GM19468 (cell line): Measurements from ENCODE around the gene INSYN1.

Source experiments
- ATAC-seq: cut with Tn5 transposase; IDR thresholded peaks from one replicate; pipeline ENCODE4 v1.9.1; 2021; ENCODE audit warnings: mild to moderate bottlenecking, moderate library complexity, moderate number of reproducible peaks; ENCODE audit not compliant: unreplicated experiment; ENCODE audit errors: extremely low read depth

INSYN1 gene

GRCh38 chr15:73779974-73780373 is 26.8 kb upstream of the INSYN1 start:
- ATAC-seq: no peak

GRCh38 chr15:73777741-73778140 is 24.6 kb upstream of the INSYN1 start:
- no peak for ATAC-seq

GRCh38 chr15:73773428-73773827 is 20.3 kb upstream of the INSYN1 start:
- no peak for ATAC-seq

GRCh38 chr15:73771385-73772045 is 18.4 kb upstream of the INSYN1 start:
- no peak for ATAC-seq

- ATAC-seq: no peak
These were observed 16.9 kb upstream of the INSYN1 start for GRCh38 chr15:73770050-73770449.

- no peak for ATAC-seq
These were observed 14.8 kb upstream of the INSYN1 start for GRCh38 chr15:73767806-73768501.

- no peak for ATAC-seq
These were observed 13.4 kb upstream of the INSYN1 start for GRCh38 chr15:73766598-73766997.

GRCh38 chr15:73765778-73766177 is 12.6 kb upstream of the INSYN1 start:
- ATAC-seq: no peak

- no peak for ATAC-seq
These were observed 10.8 kb upstream of the INSYN1 start for GRCh38 chr15:73763931-73764330.

GRCh38 chr15:73760330-73761329 is 7.5 kb upstream of the INSYN1 start:
- no peak for ATAC-seq

GRCh38 chr15:73758461-73758860 is 5.3 kb upstream of the INSYN1 start:
- ATAC-seq: no peak

GRCh38 chr15:73757571-73757970 is 4.4 kb upstream of the INSYN1 start:
- ATAC-seq: no peak

- ATAC-seq: no peak
These were observed 3.9 kb upstream of the INSYN1 start for GRCh38 chr15:73756947-73757513.

- no peak for ATAC-seq
These were observed 3.2 kb upstream of the INSYN1 start for GRCh38 chr15:73756390-73756789.

- no peak for ATAC-seq
These were observed 2.8 kb upstream of the INSYN1 start for GRCh38 chr15:73755946-73756345.

GRCh38 chr15:73755481-73755880 is 2.3 kb upstream of the INSYN1 start:
- ATAC-seq: no peak

GRCh38 chr15:73754461-73754860 is 1.3 kb upstream of the INSYN1 start:
- ATAC-seq: no peak

GRCh38 chr15:73752806-73753193 is 351 bp downstream of the INSYN1 start:
- ATAC-seq: no peak

- no peak for ATAC-seq
These were observed 999 bp downstream of the INSYN1 start for GRCh38 chr15:73751899-73752805.
